GM12891 (cell line): ENCODE results near the gene LEKR1.

Experiments used
- PAX5 ChIP-seq: IDR thresholded peaks from 2 replicates; pipeline ENCODE4 v1.6.1; 2011; ENCODE audit warnings: low read length, moderate library complexity, mild to moderate bottlenecking; ENCODE audit not compliant: insufficient read depth, severe bottlenecking
- POLR2A ChIP-seq: IDR thresholded peaks from 2 replicates; pipeline ENCODE4 v1.6.1; 2011; ENCODE audit warnings: low read depth, low read length, control low read depth
- POLR2AphosphoS5 ChIP-seq: IDR thresholded peaks from 2 replicates; pipeline ENCODE4 v1.6.1; 2011; ENCODE audit warnings: low read depth, low read length, control low read depth
- SPI1 ChIP-seq: IDR thresholded peaks from 2 replicates; pipeline ENCODE4 v1.6.1; 2011; ENCODE audit warnings: low read depth, low read length, control low read depth
- TAF1 ChIP-seq: IDR thresholded peaks from 2 replicates; pipeline ENCODE4 v1.6.1; 2011; ENCODE audit warnings: low read depth, low read length, control low read depth

DNA sequence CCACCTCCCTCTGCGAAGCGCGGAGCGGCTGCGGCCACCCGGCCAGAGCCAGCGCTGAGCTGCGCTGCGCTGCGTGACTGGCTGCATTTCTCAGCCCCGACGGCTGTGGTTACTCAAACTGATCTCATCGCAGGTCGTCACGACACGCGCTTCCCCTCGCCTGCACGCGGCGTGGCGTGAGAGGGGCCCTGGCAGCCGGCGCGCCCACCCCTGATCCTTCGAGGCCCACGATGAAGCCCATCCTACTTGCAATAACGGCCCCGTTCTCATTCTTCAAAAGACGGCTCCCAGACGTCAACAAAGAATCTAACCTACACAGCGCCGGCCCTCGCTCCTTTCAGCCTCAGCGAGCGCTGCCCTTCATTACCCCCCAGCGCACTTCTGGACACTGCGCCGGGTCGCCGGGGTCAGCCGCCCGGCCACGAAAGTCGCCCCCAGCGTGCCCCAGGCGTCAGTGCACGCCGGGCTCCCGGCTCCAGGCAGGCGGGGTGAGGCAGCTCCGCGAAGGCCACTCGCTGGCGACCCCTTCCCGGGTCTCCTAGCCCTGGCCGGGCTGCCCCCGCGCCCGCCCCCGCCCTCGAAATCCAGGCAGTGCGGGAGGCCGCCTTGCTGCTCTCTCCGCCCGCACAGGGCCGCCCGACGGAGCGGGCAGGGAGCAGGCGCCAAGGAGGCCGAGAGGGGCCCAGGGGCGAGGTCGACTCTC, 9.9 kb upstream of the LEKR1 start:
- TF ChIP-seq POLR2A (no peak; the same call in 1 of the 2 replicates), SPI1 (no peak), POLR2AphosphoS5 (no peak), TAF1 (no peak), PAX5 (no peak)
